HEK293 (cell line): ENCODE results near the gene RPS23.

Experiments
- CTCF ChIA-PET: fragments of 350-600 bp; formaldehyde crosslinking; extraction: SDS; loops from one replicate; lab custom pipeline; 2021; ENCODE audit warnings: antibody characterized with exemption; lab: Yijun Ruan, JAX
- POLR2A ChIA-PET: fragments of 300-600 bp; formaldehyde crosslinking; extraction: SDS; loops from one replicate; lab custom pipeline; 2020; ENCODE audit warnings: antibody characterized with exemption, inconsistent platforms; lab: Yijun Ruan, JAX
- H3K27ac ChIP-seq: fragments of 200-500 bp; sonication (Bioruptor generic); 2 replicates; pipeline ENCODE4 v1.5.1; 2014; ENCODE audit warnings: low read depth, low read length, control low read depth, inconsistent platforms; ENCODE audit errors: extremely low read depth
- H3K36me3 ChIP-seq, 2 experiments: fragments of 200-500 bp in 1 of 2; sonication (Bioruptor generic) in 1 of 2; 1 replicate in 1 of 2; 2 replicates in 1 of 2; pipeline ENCODE4 v1.5.1; 2014 to 2017; ENCODE audit warnings: inconsistent platforms in 2 of 2, low read length in 2 of 2; ENCODE audit not compliant: control insufficient read depth in 2 of 2, insufficient read depth in 1 of 2
- H3K4me1 ChIP-seq: fragments of 200-500 bp; sonication (Bioruptor generic); 2 replicates; pipeline ENCODE4 v1.5.1; 2014; ENCODE audit warnings: mild to moderate bottlenecking, low read length, inconsistent platforms; ENCODE audit not compliant: control insufficient read depth, insufficient read depth
- H3K4me3 ChIP-seq: 2 replicates; pipeline ENCODE4 v1.5.1; 2011; ENCODE audit warnings: low read depth, mild to moderate bottlenecking, control low read depth, low read length, moderate library complexity
- H3K9me3 ChIP-seq: fragments of 200-500 bp; sonication (Bioruptor generic); 2 replicates; pipeline ENCODE4 v1.5.1; 2014; ENCODE audit warnings: low read depth, low read length, inconsistent platforms; ENCODE audit not compliant: control insufficient read depth, insufficient read depth
- MEIS1 ChIP-seq: sonication (generic); formaldehyde crosslinking; IDR thresholded peaks from 2 replicates; pipeline ENCODE4 v1.8.1; 2022; ENCODE audit warnings: missing genetic modification reagents, mild to moderate bottlenecking, borderline replicate concordance
- SCRT1 ChIP-seq: fragments of 450-650 bp; formaldehyde crosslinking; IDR thresholded peaks from 2 replicates; pipeline ENCODE4 v1.5.1; 2016; ENCODE audit warnings: missing biosample characterization, missing genetic modification characterization, borderline replicate concordance
- ZBTB1 ChIP-seq: fragments of 450-650 bp; formaldehyde crosslinking; IDR thresholded peaks from 2 replicates; pipeline ENCODE4 v1.5.1; 2016; ENCODE audit warnings: missing biosample characterization, missing genetic modification characterization
- ZFP41 ChIP-seq: fragments of 450-650 bp; formaldehyde crosslinking; IDR thresholded peaks from 2 replicates; pipeline ENCODE4 v1.5.1; 2016; ENCODE audit warnings: missing biosample characterization, missing genetic modification characterization, borderline replicate concordance
- ZIC2 ChIP-seq: fragments of 450-650 bp; formaldehyde crosslinking; IDR thresholded peaks from 2 replicates; pipeline ENCODE4 v1.5.1; 2016; ENCODE audit warnings: missing biosample characterization, missing genetic modification characterization
- ZNF112 ChIP-seq: fragments of 450-650 bp; formaldehyde crosslinking; IDR thresholded peaks from 2 replicates; pipeline ENCODE4 v1.5.0; 2017; ENCODE audit warnings: missing biosample characterization, missing genetic modification characterization
- ZNF121 ChIP-seq: fragments of 450-650 bp; formaldehyde crosslinking; IDR thresholded peaks from 2 replicates; pipeline ENCODE4 v1.5.1; 2016; ENCODE audit warnings: missing biosample characterization, missing genetic modification characterization
- ZNF148 ChIP-seq: fragments of 450-650 bp; formaldehyde crosslinking; IDR thresholded peaks from 2 replicates; pipeline ENCODE4 v1.5.0; 2017; ENCODE audit warnings: missing biosample characterization, missing genetic modification characterization, borderline replicate concordance
- ZNF19 ChIP-seq: fragments of 450-650 bp; formaldehyde crosslinking; IDR thresholded peaks from 2 replicates; pipeline ENCODE4; 2016; ENCODE audit warnings: missing biosample characterization, missing genetic modification characterization, low read depth
- ZNF223 ChIP-seq: fragments of 450-650 bp; formaldehyde crosslinking; IDR thresholded peaks from 2 replicates; pipeline ENCODE4 v1.5.1; 2016; ENCODE audit warnings: missing biosample characterization, missing genetic modification characterization
- ZNF23 ChIP-seq: fragments of 450-650 bp; formaldehyde crosslinking; IDR thresholded peaks from 2 replicates; pipeline ENCODE4 v1.5.1; 2016; ENCODE audit warnings: missing biosample characterization, missing genetic modification characterization, borderline replicate concordance
- ZNF362 ChIP-seq: fragments of 450-650 bp; formaldehyde crosslinking; IDR thresholded peaks from 2 replicates; pipeline ENCODE4 v1.5.1; 2016; ENCODE audit warnings: missing biosample characterization, missing genetic modification characterization
- ZNF404 ChIP-seq: fragments of 450-650 bp; formaldehyde crosslinking; IDR thresholded peaks from 2 replicates; pipeline ENCODE4 v1.5.1; 2017; ENCODE audit warnings: missing biosample characterization, missing genetic modification characterization
- ZNF514 ChIP-seq: fragments of 450-650 bp; formaldehyde crosslinking; IDR thresholded peaks from 2 replicates; pipeline ENCODE4 v1.5.1; 2016; ENCODE audit warnings: missing biosample characterization, missing genetic modification characterization
- ZNF629 ChIP-seq: fragments of 450-650 bp; formaldehyde crosslinking; IDR thresholded peaks from 2 replicates; pipeline ENCODE4 v1.5.1; 2017; ENCODE audit warnings: missing biosample characterization, missing genetic modification characterization
- TF ChIP-seq, protein P1 (sequence below): fragments of 450-650 bp; formaldehyde crosslinking; IDR thresholded peaks from 2 replicates; pipeline ENCODE4 v1.5.1; 2017; ENCODE audit warnings: missing biosample characterization, missing genetic modification characterization
- TF ChIP-seq, protein P2 (sequence below): fragments of 450-650 bp; formaldehyde crosslinking; IDR thresholded peaks from 2 replicates; pipeline ENCODE4 v1.5.1; 2016; ENCODE audit warnings: missing biosample characterization, missing genetic modification characterization
- TF ChIP-seq, protein P3 (sequence below): fragments of 450-650 bp; formaldehyde crosslinking; IDR thresholded peaks from 2 replicates; pipeline ENCODE4 v1.5.1; 2016; ENCODE audit warnings: missing biosample characterization, missing genetic modification characterization
- TF ChIP-seq, protein P4 (sequence below): fragments of 450-650 bp; formaldehyde crosslinking; IDR thresholded peaks from 2 replicates; pipeline ENCODE4 v1.5.1; 2016; ENCODE audit warnings: missing biosample characterization, missing genetic modification characterization

The RPS23 gene

GRCh38 chr5:82277613-82277986, 554 bp downstream of the RPS23 start:
- ChIA-PET CTCF (interaction anchor here (0.5 to 1.2 kb wide), 2 partner anchors 20 to 35 kb away, joined by 3 to 4 read pairs; no protein-coding TSS in a partner anchor), POLR2A (interaction anchor here (0.7 to 1.4 kb wide), 5 partner anchors 13 to 1390 kb away, joined by 3 to 5 read pairs (median 3); no protein-coding TSS in a partner anchor)
- no peak for TF ChIP-seq ZNF514 (tag by site-specific recombination)
- TF ChIP-seq, protein P1, sequence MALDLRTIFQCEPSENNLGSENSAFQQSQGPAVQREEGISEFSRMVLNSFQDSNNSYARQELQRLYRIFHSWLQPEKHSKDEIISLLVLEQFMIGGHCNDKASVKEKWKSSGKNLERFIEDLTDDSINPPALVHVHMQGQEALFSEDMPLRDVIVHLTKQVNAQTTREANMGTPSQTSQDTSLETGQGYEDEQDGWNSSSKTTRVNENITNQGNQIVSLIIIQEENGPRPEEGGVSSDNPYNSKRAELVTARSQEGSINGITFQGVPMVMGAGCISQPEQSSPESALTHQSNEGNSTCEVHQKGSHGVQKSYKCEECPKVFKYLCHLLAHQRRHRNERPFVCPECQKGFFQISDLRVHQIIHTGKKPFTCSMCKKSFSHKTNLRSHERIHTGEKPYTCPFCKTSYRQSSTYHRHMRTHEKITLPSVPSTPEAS (tag by site-specific recombination) = no peak
- TF ChIP-seq ZNF223 (tag by site-specific recombination) = no peak

GRCh38 chr5:82276800-82277612, 1.1 kb downstream of the RPS23 start:
- CTCF ChIA-PET = interaction anchor here (1.2 kb wide), 1 partner anchor 36 kb away, joined by 4 read pairs; no protein-coding TSS in a partner anchor
- TF ChIP-seq ZNF362 (tag by site-specific recombination) = peak; percentile 82
- TF ChIP-seq, protein P2, sequence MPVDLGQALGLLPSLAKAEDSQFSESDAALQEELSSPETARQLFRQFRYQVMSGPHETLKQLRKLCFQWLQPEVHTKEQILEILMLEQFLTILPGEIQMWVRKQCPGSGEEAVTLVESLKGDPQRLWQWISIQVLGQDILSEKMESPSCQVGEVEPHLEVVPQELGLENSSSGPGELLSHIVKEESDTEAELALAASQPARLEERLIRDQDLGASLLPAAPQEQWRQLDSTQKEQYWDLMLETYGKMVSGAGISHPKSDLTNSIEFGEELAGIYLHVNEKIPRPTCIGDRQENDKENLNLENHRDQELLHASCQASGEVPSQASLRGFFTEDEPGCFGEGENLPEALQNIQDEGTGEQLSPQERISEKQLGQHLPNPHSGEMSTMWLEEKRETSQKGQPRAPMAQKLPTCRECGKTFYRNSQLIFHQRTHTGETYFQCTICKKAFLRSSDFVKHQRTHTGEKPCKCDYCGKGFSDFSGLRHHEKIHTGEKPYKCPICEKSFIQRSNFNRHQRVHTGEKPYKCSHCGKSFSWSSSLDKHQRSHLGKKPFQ (tag by site-specific recombination) = no peak
- TF ChIP-seq, all 188 proteins: peak for 1
- no peaks in the 10 kb centered on the region for H3K4me1 ChIP-seq
- H3K9me3 ChIP-seq = no peaks in the 10 kb centered on the region
- peak overlapping the region; percentile 95 for H3K4me3 ChIP-seq
- H3K27ac ChIP-seq = peak overlapping the region; percentile 87
- peaks cover 16 to 43% of the 10 kb centered on the region in 2 experiments for H3K36me3 ChIP-seq
- POLR2A ChIA-PET = interaction anchor here (0.7 to 1.1 kb wide), 3 partner anchors 18 to 1390 kb away, joined by 3 to 5 read pairs (median 3); no protein-coding TSS in a partner anchor

More at GRCh38 chr5:82277613-82277986, 554 bp downstream of the RPS23 start:
- peaks cover 16 to 43% of the 10 kb centered on the region in 2 experiments for H3K36me3 ChIP-seq
- peak overlapping the region; percentile 95 for H3K4me3 ChIP-seq
- H3K4me1 ChIP-seq = no peaks in the 10 kb centered on the region
- H3K27ac ChIP-seq = peak overlapping the region; percentile 87
- no peaks in the 10 kb centered on the region for H3K9me3 ChIP-seq

DNA sequence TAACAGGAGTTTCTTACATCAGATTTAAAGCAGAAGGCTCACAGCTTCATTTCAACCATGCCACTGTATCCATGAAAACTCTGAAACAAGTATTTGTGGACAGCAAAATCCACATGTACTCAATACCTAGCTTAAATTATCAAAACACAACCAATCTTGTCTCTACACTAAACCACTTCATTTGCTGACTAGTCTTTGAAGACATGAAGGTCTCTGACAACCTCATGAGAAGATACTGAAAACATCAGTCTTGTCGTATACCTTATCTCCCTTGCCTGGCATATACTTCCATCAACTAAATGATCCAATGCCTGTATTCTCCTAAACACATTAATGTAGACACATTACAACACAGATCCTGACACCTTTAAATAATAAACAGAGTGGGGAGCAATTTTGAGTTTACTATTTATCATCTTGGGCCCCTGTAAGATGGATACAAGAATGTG, 2.9 kb downstream of the RPS23 start:
- POLR2A ChIA-PET = interaction anchor here (2.1 kb wide), 1 partner anchor 10 kb away, joined by 9 read pairs; no protein-coding TSS in a partner anchor
- CTCF ChIA-PET = interaction anchor here (1.4 kb wide), 1 partner anchor 32 kb away, joined by 4 read pairs; no protein-coding TSS in a partner anchor
- H3K27ac ChIP-seq = no peak overlapping the region
- no peak overlapping the region for H3K4me3 ChIP-seq
- no peaks in the 10 kb centered on the region for H3K9me3 ChIP-seq
- peaks cover 16 to 43% of the 10 kb centered on the region in 2 experiments for H3K36me3 ChIP-seq
- no peaks in the 10 kb centered on the region for H3K4me1 ChIP-seq
- no peak for TF ChIP-seq ZNF23
- TF ChIP-seq SCRT1 = no peak
- no peak for TF ChIP-seq MEIS1 (CRISPR knock-in tag)
- TF ChIP-seq ZIC2 (tag by site-specific recombination) = no peak
- TF ChIP-seq, protein P3, sequence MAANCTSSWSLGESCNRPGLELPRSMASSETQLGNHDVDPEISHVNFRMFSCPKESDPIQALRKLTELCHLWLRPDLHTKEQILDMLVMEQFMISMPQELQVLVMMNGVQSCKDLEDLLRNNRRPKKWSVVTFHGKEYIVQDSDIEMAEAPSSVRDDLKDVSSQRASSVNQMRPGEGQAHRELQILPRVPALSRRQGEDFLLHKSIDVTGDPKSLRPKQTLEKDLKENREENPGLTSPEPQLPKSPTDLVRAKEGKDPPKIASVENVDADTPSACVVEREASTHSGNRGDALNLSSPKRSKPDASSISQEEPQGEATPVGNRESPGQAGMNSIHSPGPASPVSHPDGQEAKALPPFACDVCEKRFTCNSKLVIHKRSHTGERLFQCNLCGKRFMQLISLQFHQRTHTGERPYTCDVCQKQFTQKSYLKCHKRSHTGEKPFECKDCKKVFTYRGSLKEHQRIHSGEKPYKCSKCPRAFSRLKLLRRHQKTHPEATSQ (tag by site-specific recombination) = no peak
- no peak for TF ChIP-seq ZNF121
- no peak for TF ChIP-seq ZBTB1 (tag by site-specific recombination)
- TF ChIP-seq ZNF404 (tag by site-specific recombination) = no peak
- no peak for TF ChIP-seq ZFP41 (tag by site-specific recombination)
- TF ChIP-seq, protein P4, sequence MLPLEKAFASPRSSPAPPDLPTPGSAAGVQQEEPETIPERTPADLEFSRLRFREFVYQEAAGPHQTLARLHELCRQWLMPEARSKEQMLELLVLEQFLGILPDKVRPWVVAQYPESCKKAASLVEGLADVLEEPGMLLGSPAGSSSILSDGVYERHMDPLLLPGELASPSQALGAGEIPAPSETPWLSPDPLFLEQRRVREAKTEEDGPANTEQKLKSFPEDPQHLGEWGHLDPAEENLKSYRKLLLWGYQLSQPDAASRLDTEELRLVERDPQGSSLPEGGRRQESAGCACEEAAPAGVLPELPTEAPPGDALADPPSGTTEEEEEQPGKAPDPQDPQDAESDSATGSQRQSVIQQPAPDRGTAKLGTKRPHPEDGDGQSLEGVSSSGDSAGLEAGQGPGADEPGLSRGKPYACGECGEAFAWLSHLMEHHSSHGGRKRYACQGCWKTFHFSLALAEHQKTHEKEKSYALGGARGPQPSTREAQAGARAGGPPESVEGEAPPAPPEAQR (tag by site-specific recombination) = no peak
- TF ChIP-seq ZNF19 = no peak
- no peak for TF ChIP-seq ZNF112 (tag by site-specific recombination)
- no peak for TF ChIP-seq ZNF148
- no peak for TF ChIP-seq ZNF629
